H9 (cell line): Measurements from ENCODE around the gene IFT25. TPM values are rescaled to one million over a fixed set of nuclear protein-coding genes. Genes with fewer than 3 reads are reported as not detected.
A peak's percentile ranks its signal among the peaks of the same experiment; 100 is the strongest.

Experiments
- DNase-seq: peaks from one replicate; pipeline ENCODE4 v3.0.0-alpha.2; 2017
- H2AFZ ChIP-seq: one replicate; pipeline ENCODE4 v1.6.1; 2013; ENCODE audit warnings: mild to moderate bottlenecking, low read length, control low read depth, moderate library complexity
- H2AK5ac ChIP-seq: 2 replicates; pipeline ENCODE4 v1.6.1; 2013; ENCODE audit warnings: low read length, control low read depth, mixed read lengths; ENCODE audit not compliant: insufficient read length
- H2BK120ac ChIP-seq: one replicate; pipeline ENCODE4 v1.6.1; 2013; ENCODE audit warnings: low read depth, mild to moderate bottlenecking, low read length, control low read depth, inconsistent platforms; ENCODE audit not compliant: poor library complexity, severe bottlenecking
- H2BK12ac ChIP-seq: 2 replicates; pipeline ENCODE4 v1.6.1; 2013; ENCODE audit warnings: low read length, control low read depth, mixed read lengths, low read depth; ENCODE audit not compliant: insufficient read length
- H2BK15ac ChIP-seq: 2 replicates; pipeline ENCODE4 v1.6.1; 2013; ENCODE audit warnings: low read depth, low read length, control low read depth
- H2BK20ac ChIP-seq: one replicate; pipeline ENCODE4 v1.6.1; 2013; ENCODE audit warnings: low read depth, mild to moderate bottlenecking, low read length, control low read depth, inconsistent platforms; ENCODE audit not compliant: poor library complexity, severe bottlenecking
- H2BK5ac ChIP-seq: 2 replicates; pipeline ENCODE4 v1.6.1; 2013; ENCODE audit warnings: low read length, control low read depth, mixed read lengths; ENCODE audit not compliant: insufficient read length
- H3K14ac ChIP-seq: 2 replicates; pipeline ENCODE4 v1.6.1; 2013; ENCODE audit warnings: low read length, control low read depth; ENCODE audit not compliant: insufficient read depth
- H3K18ac ChIP-seq: 2 replicates; pipeline ENCODE4 v1.6.1; 2013; ENCODE audit warnings: low read depth, mild to moderate bottlenecking, mixed read lengths, low read length, control low read depth; ENCODE audit not compliant: insufficient read length
- H3K23ac ChIP-seq: 2 replicates; pipeline ENCODE4 v1.6.1; 2013; ENCODE audit warnings: low read length, control low read depth, mixed read lengths, low read depth; ENCODE audit not compliant: insufficient read length
- H3K23me2 ChIP-seq: 2 replicates; pipeline ENCODE4 v1.6.1; 2013; ENCODE audit warnings: low read depth, mild to moderate bottlenecking, mixed read lengths, low read length, control low read depth; ENCODE audit not compliant: insufficient read length, poor library complexity, severe bottlenecking
- H3K27ac ChIP-seq: 2 replicates; pipeline ENCODE4 v1.5.1; 2013; ENCODE audit warnings: low read length, control low read depth, mixed read lengths, low read depth; ENCODE audit not compliant: insufficient read length
- H3K27me3 ChIP-seq: 2 replicates; pipeline ENCODE4 v1.6.1; 2013; ENCODE audit warnings: low read length, control low read depth, inconsistent platforms; ENCODE audit not compliant: insufficient read depth
- H3K4ac ChIP-seq: 2 replicates; pipeline ENCODE4 v1.6.1; 2013; ENCODE audit warnings: low read depth, mild to moderate bottlenecking, control low read depth, inconsistent platforms, low read length, moderate library complexity
- H3K4me1 ChIP-seq: 2 replicates; pipeline ENCODE4 v1.6.1; 2013; ENCODE audit warnings: low read length, control low read depth, inconsistent platforms; ENCODE audit not compliant: insufficient read depth
- H3K4me2 ChIP-seq: 2 replicates; pipeline ENCODE4 v1.6.1; 2013; ENCODE audit warnings: low read length, control low read depth, mixed read lengths; ENCODE audit not compliant: insufficient read length, insufficient read depth
- H3K56ac ChIP-seq: 2 replicates; pipeline ENCODE4 v1.6.1; 2013; ENCODE audit warnings: low read depth, mild to moderate bottlenecking, mixed read lengths, low read length, control low read depth; ENCODE audit not compliant: insufficient read length
- H3K79me1 ChIP-seq: 2 replicates; pipeline ENCODE4 v1.6.1; 2013; ENCODE audit warnings: low read depth, mild to moderate bottlenecking, moderate library complexity, low read length, control low read depth, inconsistent platforms; ENCODE audit not compliant: insufficient read depth, poor library complexity, severe bottlenecking
- H3K79me2 ChIP-seq: 2 replicates; pipeline ENCODE4 v1.6.1; 2013; ENCODE audit warnings: low read length, control low read depth, inconsistent platforms; ENCODE audit not compliant: insufficient read depth
- H3K9ac ChIP-seq: 2 replicates; pipeline ENCODE4 v1.6.1; 2013; ENCODE audit warnings: low read length, control low read depth, mixed read lengths; ENCODE audit not compliant: insufficient read length; ENCODE audit errors: extremely low read depth
- H3K9me3 ChIP-seq: one replicate; pipeline ENCODE4 v1.6.1; 2013; ENCODE audit warnings: low read depth, low read length, inconsistent platforms; ENCODE audit not compliant: control insufficient read depth
- H3T11ph ChIP-seq: one replicate; pipeline ENCODE4 v1.6.1; 2013; ENCODE audit warnings: mild to moderate bottlenecking, low read length, control low read depth, inconsistent platforms
- H4K20me1 ChIP-seq: one replicate; pipeline ENCODE4 v1.6.1; 2013; ENCODE audit not compliant: control insufficient read depth, insufficient read length, insufficient read depth
- H4K5ac ChIP-seq: 2 replicates; pipeline ENCODE4 v1.6.1; 2013; ENCODE audit warnings: low read depth, mild to moderate bottlenecking, mixed read lengths, low read length, control low read depth; ENCODE audit not compliant: insufficient read length
- H4K8ac ChIP-seq: replicated peaks from 2 replicates; pipeline ENCODE4 v1.6.1; 2013; ENCODE audit warnings: low read length, control low read depth, mixed read lengths, low read depth; ENCODE audit not compliant: insufficient read length
- H4K91ac ChIP-seq: 2 replicates; pipeline ENCODE4 v1.6.1; 2013; ENCODE audit warnings: low read depth, mild to moderate bottlenecking, moderate library complexity, mixed read lengths, low read length, control low read depth; ENCODE audit not compliant: insufficient read length
- H3K27ac Mint-ChIP-seq, 3 experiments: 2 replicates in 2 of 3; 3 replicates in 1 of 3; pipeline ENCODE4 v1.8.0; 2020 to 2021; ENCODE audit warnings: mixed read lengths in 3 of 3, mild to moderate bottlenecking in 1 of 3, moderate library complexity in 1 of 3
- H3K27me3 Mint-ChIP-seq: 2 replicates; pipeline ENCODE4 v1.8.0; 2021; ENCODE audit warnings: low read depth, mild to moderate bottlenecking, moderate library complexity, mixed read lengths
- H3K36me3 Mint-ChIP-seq, 3 experiments: 2 replicates in 2 of 3; 3 replicates in 1 of 3; pipeline ENCODE4 v1.8.0; 2020 to 2021; ENCODE audit warnings: low read depth in 3 of 3, mixed read lengths in 3 of 3; ENCODE audit not compliant: insufficient read depth in 1 of 3
- H3K4me1 Mint-ChIP-seq, 2 experiments: 2 replicates each; pipeline ENCODE4 v1.8.0; 2020; ENCODE audit warnings: mixed read lengths in 2 of 2
- H3K4me3 Mint-ChIP-seq, 2 experiments: 2 replicates in 1 of 2; 3 replicates in 1 of 2; pipeline ENCODE4 v1.8.0; 2020 to 2021; ENCODE audit warnings: mild to moderate bottlenecking in 2 of 2, mixed read lengths in 2 of 2, moderate library complexity in 1 of 2
- H3K9me3 Mint-ChIP-seq, 2 experiments: 2 replicates in 1 of 2; 3 replicates in 1 of 2; pipeline ENCODE4 v1.8.0; 2020; ENCODE audit warnings: mild to moderate bottlenecking in 2 of 2, mixed read lengths in 2 of 2, moderate library complexity in 1 of 2
- CTCF ChIP-seq: fragments of 200-600 bp; sonication (generic); conservative IDR thresholded peaks from 3 replicates; pipeline ENCODE4 v1.8.0; 2021; ENCODE audit warnings: antibody characterized with exemption, mild to moderate bottlenecking
- WGBS: extraction: QIAGEN DNeasy Blood & Tissue Kit; methylation state at CpG from one replicate; pipeline ENCODE4 v1.1.7; 2013; ENCODE audit warnings: missing lambda C conversion rate, low lambda C conversion rate, mixed read lengths; ENCODE audit not compliant: insufficient read length; ENCODE audit errors: extremely low coverage; 5-methylcytosine and 5-hydroxymethylcytosine counted together
- total RNA-seq: library from RNA; stranded (reverse); gene quantifications from 2 replicates; pipeline ENCODE4 v1.2.1, GENCODE V29; 2021

Gene IFT25
- total RNA-seq, 1 experiment from 2014 or later: 36.8 TPM

GRCh38 chr1:53956308-53957168 is 11.0 kb upstream of the IFT25 start:
- no peak overlapping the region for H2BK20ac ChIP-seq
- no CpG with 5 or more reads among the region's 3 CpGs for WGBS
- no peaks in the 10 kb centered on the region for H3K9me3 ChIP-seq
- H2AFZ ChIP-seq: no peak overlapping the region
- H3K27me3 Mint-ChIP-seq: no peaks in the 10 kb centered on the region
- no peak overlapping the region for H3K4me2 ChIP-seq
- H3T11ph ChIP-seq: no peak overlapping the region
- no peak overlapping the region for H3K14ac ChIP-seq
- H3K79me2 ChIP-seq: no peaks in the 10 kb centered on the region
- H4K5ac ChIP-seq: no peak overlapping the region
- no peak for DNase-seq
- H3K9ac ChIP-seq: peak overlapping the region; percentile 3
- H4K8ac ChIP-seq: no peak overlapping the region
- no peak overlapping the region for H3K18ac ChIP-seq
- no peak overlapping the region for H2BK15ac ChIP-seq
- no peaks in the 10 kb centered on the region for H3K9me3 Mint-ChIP-seq
- no peaks in the 10 kb centered on the region for H3K27me3 ChIP-seq
- H3K4me1 ChIP-seq: no peaks in the 10 kb centered on the region; the same call in 1 of the 2 replicates
- H3K4me3 Mint-ChIP-seq: no peak overlapping the region
- H3K23me2 ChIP-seq: no peaks in the 10 kb centered on the region
- no peak overlapping the region for H4K91ac ChIP-seq
- H3K4ac ChIP-seq: no peak overlapping the region
- no peak overlapping the region for H3K23ac ChIP-seq
- no peak overlapping the region for H2AK5ac ChIP-seq
- no peak overlapping the region for H2BK5ac ChIP-seq
- H3K56ac ChIP-seq: no peak overlapping the region
- no peak overlapping the region for H3K27ac ChIP-seq
- H4K20me1 ChIP-seq: no peaks in the 10 kb centered on the region
- no peak overlapping the region for H2BK120ac ChIP-seq
- H3K27ac Mint-ChIP-seq: peak overlapping the region; percentile 15 to 40 (median 37); a peak in 4 of 7 replicates
- H2BK12ac ChIP-seq: no peak overlapping the region
- TF ChIP-seq CTCF: no peak
- peaks cover 15 to 56% (median 53%) of the 10 kb centered on the region in 3 experiments; a peak in 6 of 7 replicates for H3K36me3 Mint-ChIP-seq
- peaks cover 17 to 21% of the 10 kb centered on the region in 2 experiments for H3K4me1 Mint-ChIP-seq
- H3K79me1 ChIP-seq: no peaks in the 10 kb centered on the region
